ENCODE measurements around the gene NECTIN1.

Gene NECTIN1

DNA sequence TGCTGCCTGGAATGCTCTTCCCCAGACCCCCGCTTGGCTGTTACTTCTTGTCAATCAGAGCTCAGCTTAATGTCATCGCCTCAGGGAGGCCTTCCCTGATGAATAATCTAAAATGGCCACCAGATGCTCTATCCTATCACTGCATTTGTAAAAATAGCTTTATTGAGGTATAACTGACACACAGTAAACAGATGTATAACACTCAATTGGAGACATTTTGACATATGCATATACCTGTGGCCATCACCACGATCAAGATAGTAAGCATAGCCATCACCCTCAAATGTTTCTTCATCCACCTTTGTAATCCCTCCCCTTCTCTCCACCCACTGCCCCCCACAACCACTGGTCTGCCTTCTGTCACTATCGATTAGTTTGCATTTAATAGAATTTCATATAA is 36.6 kb upstream of the NECTIN1 start:
- Histone ChIP-seq H4K20me1 (ENCODE audit: low read depth, low read length) (no peaks in the 10 kb centered on the region), H3K27ac (ENCODE audit: low read depth, low read length) (no peak overlapping the region), H3K9ac (ENCODE audit: low read length) (no peak overlapping the region), H3K4me2 (ENCODE audit: low read depth, low read length, poor library complexity, severe bottlenecking) (no peak overlapping the region), H3K9me2 (replicated peaks; ENCODE audit: insufficient read depth, low read length) (no peaks in the 10 kb centered on the region), H3K9me3 (ENCODE audit: insufficient read depth, low read length) (no peaks in the 10 kb centered on the region), H3K36me3 (ENCODE audit: low read length) (no peaks in the 10 kb centered on the region), H3K27me3 (ENCODE audit: low read length) (0 out of 2 replicates have a peak, but pooled peaks cover 2% of the 10 kb centered on the region), H3K79me2 (ENCODE audit: insufficient read depth, low read length) (no peaks in the 10 kb centered on the region), H3K4me3 (ENCODE audit: insufficient read depth, low read length, poor library complexity, severe bottlenecking) (no peak overlapping the region), H2AFZ (ENCODE audit: low read depth, low read length, severe bottlenecking) (no peak overlapping the region), H3F3A (ENCODE audit: insufficient read depth) (no peaks in the 10 kb centered on the region)
- no peak for TF ChIP-seq EZH2phosphoT487 (conservative IDR thresholded peaks at IDR 0.05; ENCODE audit: low read length)
- TF ChIP-seq, protein P1, sequence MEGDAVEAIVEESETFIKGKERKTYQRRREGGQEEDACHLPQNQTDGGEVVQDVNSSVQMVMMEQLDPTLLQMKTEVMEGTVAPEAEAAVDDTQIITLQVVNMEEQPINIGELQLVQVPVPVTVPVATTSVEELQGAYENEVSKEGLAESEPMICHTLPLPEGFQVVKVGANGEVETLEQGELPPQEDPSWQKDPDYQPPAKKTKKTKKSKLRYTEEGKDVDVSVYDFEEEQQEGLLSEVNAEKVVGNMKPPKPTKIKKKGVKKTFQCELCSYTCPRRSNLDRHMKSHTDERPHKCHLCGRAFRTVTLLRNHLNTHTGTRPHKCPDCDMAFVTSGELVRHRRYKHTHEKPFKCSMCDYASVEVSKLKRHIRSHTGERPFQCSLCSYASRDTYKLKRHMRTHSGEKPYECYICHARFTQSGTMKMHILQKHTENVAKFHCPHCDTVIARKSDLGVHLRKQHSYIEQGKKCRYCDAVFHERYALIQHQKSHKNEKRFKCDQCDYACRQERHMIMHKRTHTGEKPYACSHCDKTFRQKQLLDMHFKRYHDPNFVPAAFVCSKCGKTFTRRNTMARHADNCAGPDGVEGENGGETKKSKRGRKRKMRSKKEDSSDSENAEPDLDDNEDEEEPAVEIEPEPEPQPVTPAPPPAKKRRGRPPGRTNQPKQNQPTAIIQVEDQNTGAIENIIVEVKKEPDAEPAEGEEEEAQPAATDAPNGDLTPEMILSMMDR (IDR thresholded peaks at IDR 0.05; ENCODE audit: insufficient read depth, low read length, poor library complexity, severe bottlenecking) = no peak

DNA sequence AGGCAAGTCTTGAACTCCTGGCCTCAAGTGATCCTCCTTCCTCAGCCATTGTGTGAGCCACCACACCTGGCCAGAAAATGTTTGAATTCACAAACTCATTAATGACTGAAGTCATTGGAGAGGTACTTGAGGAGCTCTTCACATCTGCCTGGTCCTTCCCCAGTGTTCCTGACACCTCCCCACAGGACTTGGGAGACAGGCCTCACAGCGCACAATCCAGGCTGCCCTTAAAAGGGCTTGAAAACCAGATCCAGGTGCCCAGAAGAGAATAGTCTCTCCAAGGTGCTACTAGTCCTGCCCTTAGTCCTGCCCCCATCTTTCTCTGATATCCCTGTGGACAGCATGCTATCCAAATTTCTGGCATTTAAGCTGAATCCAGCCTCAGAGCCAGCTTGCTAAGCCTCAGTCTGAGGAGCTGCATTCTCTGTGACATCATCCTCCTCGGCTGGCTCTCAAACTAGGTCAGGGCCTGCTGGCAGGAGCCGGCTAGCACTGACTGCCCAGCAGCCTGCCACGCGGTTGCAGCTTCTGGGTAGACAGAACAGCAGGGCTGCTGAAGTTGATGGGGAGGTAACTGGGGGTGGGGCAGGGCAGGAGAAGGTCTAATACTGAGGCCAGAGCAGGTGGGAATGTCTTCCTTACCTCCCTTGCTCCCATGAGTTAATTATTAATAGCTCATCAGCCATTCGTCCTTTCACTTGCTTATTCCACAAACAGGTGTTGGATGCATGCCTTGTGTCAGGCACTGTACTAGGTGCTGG is 35.3 kb upstream of the NECTIN1 start:
- Histone ChIP-seq H3K9ac (ENCODE audit: low read length) (no peak overlapping the region), H3K4me2 (ENCODE audit: low read depth, low read length, poor library complexity, severe bottlenecking) (no peak overlapping the region), H4K20me1 (ENCODE audit: low read depth, low read length) (no peaks in the 10 kb centered on the region), H3K9me2 (replicated peaks; ENCODE audit: insufficient read depth, low read length) (no peaks in the 10 kb centered on the region), H3K79me2 (ENCODE audit: insufficient read depth, low read length) (no peaks in the 10 kb centered on the region), H3K4me3 (ENCODE audit: insufficient read depth, low read length, poor library complexity, severe bottlenecking) (no peak overlapping the region), H3K27me3 (ENCODE audit: low read length) (0 out of 2 replicates have a peak, but pooled peaks cover 2% of the 10 kb centered on the region), H2AFZ (ENCODE audit: low read depth, low read length, severe bottlenecking) (no peak overlapping the region), H3F3A (ENCODE audit: insufficient read depth) (no peaks in the 10 kb centered on the region), H3K9me3 (ENCODE audit: insufficient read depth, low read length) (no peaks in the 10 kb centered on the region), H3K27ac (ENCODE audit: low read depth, low read length) (no peak overlapping the region), H3K36me3 (ENCODE audit: low read length) (no peaks in the 10 kb centered on the region)
- TF ChIP-seq, protein P1 (IDR thresholded peaks at IDR 0.05; ENCODE audit: insufficient read depth, low read length, poor library complexity, severe bottlenecking) = no peak
- no peak for TF ChIP-seq EZH2phosphoT487 (conservative IDR thresholded peaks at IDR 0.05; ENCODE audit: low read length)

DNA sequence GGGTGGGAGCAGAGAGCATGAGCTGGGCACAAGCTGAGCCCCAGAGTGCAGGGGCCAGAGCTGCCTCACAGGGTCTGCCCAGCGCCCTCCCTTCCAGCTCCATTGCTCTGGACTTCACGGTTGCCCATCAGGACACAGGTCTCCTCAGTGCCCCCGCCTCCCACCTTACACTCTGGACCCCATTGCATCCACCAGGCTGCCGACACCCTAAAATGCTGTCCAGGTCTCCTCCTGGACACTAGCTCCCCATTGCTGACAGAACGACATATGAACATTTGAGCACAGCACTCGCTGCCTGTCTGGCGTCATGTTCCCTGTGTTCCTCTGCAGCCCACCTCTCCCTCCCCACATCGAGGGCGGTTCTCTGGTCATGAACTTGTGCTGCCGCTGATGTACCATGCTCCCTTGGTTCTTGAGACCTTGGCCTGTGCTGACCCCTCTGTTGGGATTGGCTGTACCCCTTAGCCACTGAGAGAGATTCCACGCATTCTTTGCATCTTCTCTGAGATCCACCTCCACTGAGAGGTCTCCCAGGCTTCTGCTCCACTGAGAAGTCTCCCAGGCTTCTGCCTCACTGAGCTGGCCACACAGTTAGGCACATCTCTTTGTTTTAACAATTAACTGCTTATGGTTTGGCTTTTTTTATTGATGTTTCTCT is 34.2 kb upstream of the NECTIN1 start:
- no peak overlapping the region for H3K4me2 ChIP-seq (ENCODE audit: low read depth, low read length, poor library complexity, severe bottlenecking)
- H3K9ac ChIP-seq (ENCODE audit: low read length) = no peak overlapping the region
- H3K4me3 ChIP-seq (ENCODE audit: insufficient read depth, low read length, poor library complexity, severe bottlenecking) = no peak overlapping the region
- TF ChIP-seq, protein P1 (IDR thresholded peaks at IDR 0.05; ENCODE audit: insufficient read depth, low read length, poor library complexity, severe bottlenecking) = no peak
- no peak for TF ChIP-seq EZH2phosphoT487 (conservative IDR thresholded peaks at IDR 0.05; ENCODE audit: low read length)
- no peaks in the 10 kb centered on the region for H3K9me2 ChIP-seq (replicated peaks; ENCODE audit: insufficient read depth, low read length)
- H3K79me2 ChIP-seq (ENCODE audit: insufficient read depth, low read length) = no peaks in the 10 kb centered on the region
- no peaks in the 10 kb centered on the region for H3K36me3 ChIP-seq (ENCODE audit: low read length)
- H4K20me1 ChIP-seq (ENCODE audit: low read depth, low read length) = no peaks in the 10 kb centered on the region
- H3F3A ChIP-seq (ENCODE audit: insufficient read depth) = no peaks in the 10 kb centered on the region
- H3K9me3 ChIP-seq (ENCODE audit: insufficient read depth, low read length) = no peaks in the 10 kb centered on the region
- H3K27me3 ChIP-seq (ENCODE audit: low read length) = 0 out of 2 replicates have a peak, but pooled peaks cover 2% of the 10 kb centered on the region
- no peak overlapping the region for H2AFZ ChIP-seq (ENCODE audit: low read depth, low read length, severe bottlenecking)
- no peak overlapping the region for H3K27ac ChIP-seq (ENCODE audit: low read depth, low read length)
